ENCODE results near the gene PSMB5.
"Not testable (repeated sequence)": the region's sequence is repeated elsewhere in the genome, so short reads cannot be mapped to it uniquely, and the experiment has no call there.

Gene PSMB5

DNA sequence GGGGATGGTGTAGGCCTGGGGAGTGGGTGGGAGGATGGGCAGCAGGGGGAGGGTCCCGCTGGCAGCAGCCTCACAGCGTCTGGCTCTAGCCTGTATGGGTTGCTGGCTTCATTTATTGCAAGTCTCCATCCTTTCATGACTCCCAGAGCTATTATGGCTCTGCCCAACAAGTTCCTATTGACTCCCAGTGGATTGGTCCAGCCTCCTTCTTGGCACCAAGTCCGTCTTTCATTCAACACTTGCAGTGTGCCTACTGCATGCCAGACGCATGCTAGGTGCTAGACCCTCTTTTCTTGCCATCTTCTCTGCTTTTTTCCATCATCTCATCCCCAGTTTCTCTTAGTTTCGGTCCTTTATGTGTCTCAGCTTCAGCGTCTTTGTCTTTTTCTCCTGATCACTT, 8.4 kb upstream of the PSMB5 start:
- FAIRE-seq, result no peak

DNA sequence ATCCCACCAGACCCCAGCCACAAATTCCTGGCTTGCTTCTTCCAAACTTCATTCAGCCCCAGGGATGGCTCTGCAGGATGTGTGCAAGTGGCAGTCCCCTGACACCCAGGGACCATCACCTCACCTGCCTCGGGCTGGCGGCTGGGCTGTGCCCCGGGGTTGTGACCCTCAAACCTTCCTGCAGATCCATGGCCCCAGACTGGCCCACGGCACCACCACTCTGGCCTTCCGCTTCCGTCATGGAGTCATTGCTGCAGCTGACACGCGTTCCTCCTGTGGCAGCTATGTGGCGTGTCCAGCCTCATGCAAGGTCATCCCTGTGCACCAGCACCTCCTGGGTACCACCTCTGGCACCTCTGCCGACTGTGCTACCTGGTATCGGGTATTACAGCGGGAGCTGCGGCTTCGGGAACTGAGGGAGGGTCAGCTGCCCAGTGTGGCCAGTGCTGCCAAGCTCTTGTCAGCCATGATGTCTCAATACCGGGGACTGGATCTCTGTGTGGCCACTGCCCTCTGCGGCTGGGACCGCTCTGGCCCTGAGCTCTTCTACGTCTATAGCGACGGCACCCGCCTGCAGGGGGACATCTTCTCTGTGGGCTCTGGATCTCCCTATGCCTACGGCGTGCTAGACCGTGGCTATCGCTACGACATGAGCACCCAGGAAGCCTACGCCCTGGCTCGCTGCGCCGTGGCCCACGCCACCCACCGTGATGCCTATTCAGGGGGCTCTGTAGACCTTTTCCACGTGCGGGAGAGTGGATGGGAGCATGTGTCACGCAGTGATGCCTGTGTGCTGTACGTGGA, 7.7 kb upstream of the PSMB5 start, which contains the start of gene PSMB11:
PSMB11 (plus strand) TSS at position 51 of the 804 bp plus-strand sequence; CDS start at position 65, 14 bp downstream.
- no peak for FAIRE-seq

DNA sequence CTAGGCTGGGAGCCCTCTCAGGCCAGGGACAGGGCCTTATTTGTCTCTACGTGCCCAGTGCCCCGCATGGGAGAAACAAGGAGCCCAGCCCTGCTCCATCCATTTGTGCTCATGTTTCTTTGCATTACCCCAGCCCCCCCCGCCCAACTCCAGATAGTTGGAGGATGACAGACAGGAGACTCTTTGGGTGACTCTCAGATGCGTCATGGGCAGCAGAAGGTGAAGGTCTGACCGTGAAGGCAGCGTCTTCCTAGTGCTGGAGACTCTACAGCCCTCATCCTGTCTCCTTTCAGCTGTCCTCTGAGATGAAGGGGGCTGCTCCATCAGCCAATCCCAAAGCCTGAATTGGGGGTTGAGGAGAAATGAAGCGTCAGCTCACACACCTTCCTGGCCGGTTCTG, 7.0 kb upstream of the PSMB5 start:
- FAIRE-seq, result no peak

DNA sequence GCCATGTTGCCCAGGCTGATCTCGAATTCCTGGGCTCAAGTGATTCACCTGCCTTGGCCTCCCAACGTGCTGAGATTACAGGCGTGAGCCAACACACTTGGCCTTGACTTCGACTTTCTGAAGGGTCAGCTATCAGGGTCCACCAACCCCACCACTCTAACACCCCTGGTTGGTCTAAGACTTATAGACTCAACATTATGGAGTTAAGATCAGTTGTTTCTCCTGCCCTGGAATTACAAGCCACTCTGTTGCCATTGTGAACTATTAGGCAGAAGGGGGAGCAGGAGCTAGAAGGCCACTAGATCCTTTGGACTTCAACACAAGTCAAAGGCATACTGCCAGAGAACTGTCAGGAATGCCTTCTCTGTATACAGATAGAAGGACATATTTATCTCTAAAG, 5.4 kb upstream of the PSMB5 start:
- no peak for FAIRE-seq

DNA sequence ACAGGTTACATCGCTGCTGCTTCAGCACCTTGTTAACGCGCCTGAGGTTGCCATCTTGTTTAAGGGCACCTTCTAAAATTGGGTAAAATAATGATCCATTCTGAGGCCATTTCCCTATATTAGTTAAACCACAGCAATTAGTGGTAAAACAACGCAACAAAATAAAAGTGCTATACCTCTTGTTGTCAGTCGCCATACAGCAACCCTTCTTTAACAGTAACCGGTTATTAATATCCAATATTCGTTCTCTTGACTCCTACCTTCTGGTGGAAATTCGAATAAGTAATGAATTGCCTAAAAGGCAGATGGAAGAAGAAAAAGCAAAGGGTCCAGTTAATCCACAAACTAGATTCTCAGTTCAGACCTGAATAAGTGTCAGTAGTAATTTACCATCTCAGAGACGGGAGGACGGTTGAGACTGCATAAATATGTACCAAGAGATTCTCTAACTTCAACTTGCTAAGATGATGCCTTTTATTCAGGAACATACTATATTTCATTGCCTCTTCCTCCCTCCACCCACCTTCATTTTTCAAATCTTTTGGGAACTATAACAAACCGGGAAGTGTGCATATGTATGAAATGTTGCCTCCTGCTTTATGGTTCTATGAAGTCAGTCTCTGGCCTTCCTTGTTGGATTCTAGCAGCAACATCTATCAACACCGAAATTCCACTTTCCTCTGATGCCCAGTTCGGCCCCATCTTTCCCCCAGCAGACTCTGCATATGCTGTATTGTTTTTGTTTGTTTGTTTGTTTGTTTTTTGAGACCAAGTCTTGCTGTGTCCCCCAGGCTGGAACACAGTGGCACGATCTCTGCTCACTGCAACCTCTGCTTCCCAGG, 824 bp upstream of the PSMB5 start:
- FAIRE-seq, result no peak

DNA sequence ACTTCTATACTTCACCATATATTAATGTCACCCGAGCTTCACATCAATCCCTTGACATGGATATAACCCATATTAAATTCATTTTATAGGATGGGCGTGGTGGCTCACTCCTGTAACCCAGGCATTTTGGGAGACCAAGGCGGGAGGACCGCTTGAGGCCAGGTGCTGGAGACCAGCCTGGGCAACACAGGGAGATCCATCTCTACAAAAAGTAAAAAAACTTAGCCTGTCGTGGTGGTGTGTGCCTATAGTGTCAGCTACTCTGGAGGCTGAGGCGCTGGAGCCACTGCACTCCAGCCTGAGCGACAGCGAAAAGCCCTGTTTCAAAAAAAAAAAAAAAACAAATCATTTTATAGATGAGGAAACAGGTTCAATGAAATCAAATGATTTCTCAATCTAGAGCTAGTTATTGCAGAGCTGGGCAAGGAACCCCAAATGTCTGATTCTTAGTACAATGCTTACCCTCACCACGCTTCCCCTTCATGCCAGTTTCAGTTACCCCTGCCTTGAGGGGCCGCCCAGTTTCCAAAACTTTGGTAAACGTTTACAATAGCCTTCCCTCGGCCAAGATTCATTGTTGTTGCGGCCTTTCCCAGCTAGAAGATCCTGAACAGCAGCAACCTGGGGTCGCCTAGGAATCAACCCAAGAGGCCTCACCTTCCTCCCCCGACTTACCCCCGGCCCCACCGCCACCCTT, 751 bp downstream of the PSMB5 start:
- FAIRE-seq, result no peak

DNA sequence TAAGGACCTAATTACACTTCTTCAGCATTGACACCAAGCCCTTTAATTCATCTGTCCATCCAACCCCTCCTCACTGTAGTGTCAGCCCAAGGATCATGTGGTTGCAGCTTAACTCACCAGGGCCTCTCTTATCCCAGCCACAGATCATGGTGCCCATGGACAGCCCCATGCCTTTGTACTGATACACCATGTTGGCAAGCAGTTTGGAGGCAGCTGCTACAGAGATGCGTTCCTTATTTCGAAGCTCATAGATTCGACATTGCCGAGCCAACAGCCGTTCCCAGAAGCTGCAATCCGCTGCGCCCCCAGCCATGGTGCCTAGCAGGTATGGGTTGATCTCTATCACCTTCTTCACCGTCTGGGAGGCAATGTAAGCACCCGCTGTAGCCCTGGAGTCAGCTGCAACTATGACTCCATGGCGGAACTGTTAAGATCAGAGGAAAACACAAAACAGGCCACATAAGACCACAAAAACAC, 1.4 kb downstream of the PSMB5 start:
- no peak for FAIRE-seq

DNA sequence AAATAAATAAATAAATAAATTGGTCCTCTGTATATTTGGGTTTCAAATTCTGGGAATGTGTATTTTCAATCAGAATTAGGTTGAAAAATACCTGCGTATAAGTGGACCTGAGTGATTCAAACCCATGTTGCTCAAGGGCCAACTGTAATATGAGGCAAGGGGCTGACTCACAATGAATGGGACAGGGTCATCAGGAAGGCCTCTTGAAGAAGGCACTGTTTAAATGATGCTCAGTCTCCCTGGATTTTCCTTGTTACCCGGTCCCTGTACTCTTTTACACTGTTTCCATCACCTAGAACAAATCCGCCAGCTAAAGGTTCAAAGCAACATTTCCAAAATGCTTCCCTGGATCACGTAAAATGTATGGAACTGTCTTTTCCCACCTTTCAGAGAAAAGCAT, 3.8 kb downstream of the PSMB5 start:
- FAIRE-seq, result no peak

DNA sequence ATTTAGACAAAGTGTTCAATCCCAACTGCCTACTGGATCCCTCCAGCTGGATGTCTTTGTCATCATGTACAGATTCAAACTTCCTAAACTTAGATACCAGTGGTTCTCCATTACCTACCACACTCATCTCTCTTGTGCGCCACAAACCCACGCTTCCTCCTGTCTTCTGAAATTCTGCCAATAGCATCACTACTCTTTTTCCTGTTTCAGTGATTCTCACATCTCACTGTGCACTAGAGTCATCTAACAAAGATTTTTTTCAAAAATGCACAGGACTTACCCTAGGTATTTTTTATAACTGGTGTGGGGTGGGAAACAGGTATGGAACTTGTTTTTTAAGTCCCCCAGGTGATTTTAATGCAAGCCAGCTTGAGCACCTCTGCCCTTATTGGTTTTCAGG, 5.9 kb downstream of the PSMB5 start:
- FAIRE-seq, result no peak

DNA sequence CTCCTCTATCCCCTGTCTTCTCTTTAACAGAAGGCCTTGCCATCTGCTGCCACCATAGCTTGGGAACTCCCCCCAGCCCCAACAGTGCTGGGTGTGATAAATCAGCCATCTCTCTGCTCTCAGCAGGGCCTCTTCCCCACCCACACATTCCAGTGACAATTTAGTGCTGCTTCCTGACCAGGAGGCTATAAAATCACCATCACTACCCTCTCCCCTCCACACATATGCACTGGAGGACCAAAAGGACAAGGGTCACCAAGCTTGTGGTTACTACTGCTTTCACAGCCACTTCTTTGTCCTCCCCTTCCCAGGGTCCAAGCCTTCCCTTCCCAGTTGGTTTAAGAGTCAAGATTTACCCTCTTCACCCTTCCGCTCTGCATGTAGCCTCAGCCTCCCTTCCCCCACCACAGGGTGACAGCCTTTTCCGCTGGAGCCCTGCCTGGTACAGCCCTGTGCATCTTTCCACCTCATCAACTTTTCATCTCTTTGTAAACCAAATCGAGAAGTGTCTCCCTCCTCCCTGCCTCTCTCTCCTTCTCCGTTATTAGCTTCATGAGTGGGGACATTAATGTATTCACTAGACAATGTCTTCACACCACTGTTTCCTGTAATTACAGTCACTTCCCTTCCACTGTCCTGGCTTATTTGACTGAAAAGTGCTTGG, 9.4 kb downstream of the PSMB5 start:
- no peak for FAIRE-seq

DNA sequence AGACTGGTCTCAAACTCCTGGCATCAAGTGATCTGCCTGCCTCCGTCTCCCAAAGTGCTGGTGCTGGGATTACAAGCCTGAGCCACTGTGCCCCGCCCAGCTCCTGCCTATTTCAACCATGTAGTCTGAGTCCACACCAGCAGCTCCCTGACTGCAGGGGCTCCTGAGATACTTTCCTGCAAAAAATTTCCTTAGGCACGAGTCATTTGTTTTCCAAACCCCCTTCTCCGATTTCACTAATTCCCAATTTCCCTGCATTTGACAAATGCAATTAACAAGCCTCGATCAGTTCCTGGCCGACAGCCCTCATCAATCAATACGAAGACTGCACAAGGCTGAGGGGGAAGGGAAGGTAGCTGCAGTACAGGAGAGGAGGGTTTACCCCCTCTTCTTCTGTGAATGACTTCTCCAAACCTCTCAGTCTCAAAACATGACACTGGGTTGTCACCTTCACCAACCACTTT, 10.1 kb downstream of the PSMB5 start:
- FAIRE-seq, result no peak

DNA sequence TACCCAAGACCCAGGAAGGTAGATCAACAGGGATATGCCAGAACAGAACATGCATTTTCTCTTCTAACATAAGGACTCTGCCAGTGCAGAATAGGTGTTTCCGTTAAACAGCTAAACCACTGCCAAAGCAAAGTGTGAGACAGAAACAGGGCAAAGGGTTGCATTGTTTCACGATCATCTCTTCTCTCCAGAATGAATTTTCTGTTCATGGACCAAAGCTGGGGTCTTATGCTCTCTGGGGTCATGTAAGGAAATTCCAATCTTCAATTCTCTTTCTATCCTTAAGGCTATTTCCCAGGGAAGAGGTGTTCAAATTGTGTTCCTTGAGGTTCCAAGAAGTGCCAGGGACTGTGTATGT, 10.9 kb downstream of the PSMB5 start:
- no peak for FAIRE-seq

DNA sequence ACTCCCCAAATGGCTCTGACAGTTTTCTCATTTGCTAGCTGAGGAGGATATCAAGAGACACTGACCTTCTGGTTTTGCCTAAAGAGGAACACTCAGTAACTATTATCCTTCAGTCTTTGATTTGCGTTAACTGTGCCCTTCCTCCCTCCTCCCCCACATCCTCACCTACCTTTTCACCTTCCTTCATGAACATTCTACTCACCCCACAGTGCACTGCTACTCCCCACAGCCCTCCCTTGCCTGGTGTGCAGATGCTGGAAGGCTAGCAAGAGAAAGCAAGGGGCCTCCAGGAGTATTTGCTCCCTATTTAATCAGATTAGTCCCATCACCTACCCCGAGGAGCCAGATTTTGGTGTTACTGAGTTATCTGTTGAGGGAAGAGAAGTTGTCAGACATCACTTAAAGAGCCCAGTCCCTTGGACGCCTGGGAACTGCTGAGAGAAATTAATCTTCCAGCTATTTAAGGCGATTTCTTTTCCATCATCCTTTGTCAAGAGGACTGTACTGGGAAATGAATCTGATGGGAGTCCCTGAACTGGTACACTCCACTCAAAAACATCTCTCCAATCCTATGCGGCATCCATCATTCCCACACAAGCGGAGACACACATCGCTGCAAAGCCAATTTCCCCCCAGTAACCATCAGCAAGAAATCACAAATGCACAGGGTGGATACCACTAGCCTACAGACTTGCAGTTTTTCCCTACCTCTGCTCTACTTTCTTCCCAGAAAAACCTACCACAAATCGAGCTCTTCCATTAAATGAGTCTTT, 11.5 kb downstream of the PSMB5 start:
- no peak for FAIRE-seq

DNA sequence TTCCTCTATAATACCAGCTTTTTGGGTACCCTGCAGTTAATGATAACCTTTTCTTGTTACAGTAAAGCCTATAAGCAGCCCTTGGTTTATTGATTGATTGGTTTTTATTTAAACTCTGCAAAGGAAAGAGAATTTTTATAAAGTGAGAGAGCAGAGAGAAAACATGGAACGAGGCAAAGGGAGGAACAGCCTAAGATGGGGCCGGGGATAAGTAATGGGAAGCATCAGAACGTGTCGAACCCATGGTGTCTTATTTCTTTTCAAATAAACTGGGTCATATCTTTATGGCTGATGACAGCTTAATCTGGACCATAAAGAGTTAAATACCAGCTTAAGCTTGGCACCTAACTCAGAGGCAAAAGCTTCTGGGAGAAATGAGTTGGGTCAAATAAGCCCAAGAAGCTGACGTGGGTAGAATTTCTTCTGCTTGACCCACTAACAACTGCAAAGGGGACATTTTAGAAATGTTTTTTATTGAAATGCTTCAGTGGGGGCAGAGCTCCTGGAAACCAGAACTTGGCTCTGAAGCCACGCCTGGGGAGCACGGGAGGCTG, 12.7 kb downstream of the PSMB5 start:
- FAIRE-seq, result no peak

DNA sequence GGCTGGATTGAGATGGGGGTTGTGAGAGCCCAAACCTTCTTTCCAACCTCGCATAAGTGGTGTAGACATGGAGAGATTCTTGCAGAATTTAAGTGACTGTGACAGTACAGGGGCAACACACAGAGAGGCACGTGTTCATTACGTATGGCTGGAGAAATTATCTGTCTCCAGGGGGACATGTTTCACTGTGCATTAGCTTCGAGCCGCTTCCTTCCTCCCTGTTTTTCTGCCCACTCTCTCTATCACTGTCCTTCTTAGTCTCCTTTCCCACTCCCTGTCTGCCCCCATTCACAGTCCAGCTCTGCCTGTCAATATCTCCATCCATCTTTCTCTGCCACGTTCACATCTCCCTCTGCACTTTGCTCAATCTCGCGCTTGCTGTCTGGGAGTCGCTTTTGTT, 13.3 kb downstream of the PSMB5 start:
- FAIRE-seq, result no peak

DNA sequence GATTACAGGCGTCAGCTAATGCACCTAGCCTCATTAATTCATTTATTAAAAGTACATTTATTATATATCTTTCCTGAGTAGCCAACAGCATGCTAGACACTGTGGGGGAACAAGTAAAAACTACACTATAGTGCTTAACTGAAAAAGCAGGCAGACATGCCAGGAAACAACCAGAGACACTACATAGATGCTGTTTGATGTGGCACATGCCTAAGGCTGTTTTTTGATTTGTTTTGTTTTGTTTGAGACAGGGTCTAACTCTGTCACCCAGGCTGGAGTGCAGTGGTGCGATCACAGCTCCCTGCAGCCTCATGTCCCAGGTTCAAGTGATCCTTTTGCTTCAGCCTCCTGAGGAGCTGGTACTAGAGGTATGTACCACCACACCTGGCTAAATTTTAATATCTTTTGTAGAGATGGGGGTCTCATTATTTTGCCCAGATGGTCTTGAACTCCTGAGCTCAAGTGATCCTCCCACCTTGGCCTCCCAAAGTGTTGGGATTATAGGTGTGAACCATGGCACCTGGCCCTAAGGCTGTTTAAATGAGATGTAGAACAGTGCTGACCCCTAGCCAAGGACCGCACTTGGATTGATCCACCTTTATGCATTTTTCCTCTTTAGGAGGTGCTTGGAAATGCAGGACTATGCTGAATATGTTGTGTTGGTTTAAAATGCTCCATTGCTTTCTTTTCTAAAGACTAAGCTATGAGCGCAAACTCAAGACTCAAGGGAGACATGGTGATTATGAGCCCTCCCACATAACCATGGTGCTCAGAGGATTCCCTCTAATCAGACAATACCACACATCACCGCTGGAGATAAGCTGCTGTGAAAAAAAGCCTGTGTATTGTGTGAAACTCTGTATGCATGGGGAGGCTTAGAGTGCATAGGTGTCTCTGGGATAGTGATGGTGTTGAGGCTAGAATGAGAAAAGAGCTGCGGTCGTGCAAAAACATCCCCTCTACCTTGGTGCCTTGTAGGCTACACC, 14.3 kb downstream of the PSMB5 start:
- FAIRE-seq, result no peak

DNA sequence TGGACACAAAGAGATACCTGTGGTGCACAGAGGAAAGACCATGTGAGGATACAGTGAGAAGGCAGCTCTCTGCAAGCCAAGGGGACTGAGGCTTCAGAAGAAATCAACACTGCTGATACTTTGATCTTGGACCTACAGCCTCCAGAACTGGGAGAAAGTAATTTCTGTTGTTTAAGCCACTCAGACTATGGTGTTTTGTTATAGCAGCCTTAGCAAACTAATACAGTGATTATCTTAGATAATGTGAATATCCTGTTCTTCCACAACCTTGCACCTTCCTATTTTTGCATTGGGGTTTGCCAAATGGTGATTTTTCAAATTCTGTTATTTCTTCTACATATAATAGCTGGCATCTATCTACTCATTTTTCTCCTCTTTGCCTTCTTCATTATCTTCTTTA, 16.6 kb downstream of the PSMB5 start:
- FAIRE-seq, result no peak

DNA sequence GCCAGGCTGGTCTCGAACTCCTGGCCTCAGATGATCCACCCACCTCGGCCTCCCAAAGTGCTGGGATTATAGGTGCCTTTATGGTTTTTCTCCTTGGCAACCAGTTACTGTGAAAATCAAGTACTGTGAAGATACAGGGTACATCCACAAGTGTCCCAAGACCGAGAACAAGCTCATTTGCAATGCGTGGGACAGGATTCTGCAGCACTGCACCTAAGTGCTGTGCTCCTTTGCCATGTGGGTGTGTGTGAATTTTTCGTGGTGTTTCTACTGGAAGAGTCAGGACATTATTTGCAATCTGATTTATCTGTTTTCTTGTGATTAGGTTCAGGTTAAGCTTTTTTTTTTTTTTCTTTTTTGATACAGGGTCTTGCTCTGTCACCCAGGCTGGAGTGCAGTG, 17.6 kb downstream of the PSMB5 start:
- FAIRE-seq, result no peak

DNA sequence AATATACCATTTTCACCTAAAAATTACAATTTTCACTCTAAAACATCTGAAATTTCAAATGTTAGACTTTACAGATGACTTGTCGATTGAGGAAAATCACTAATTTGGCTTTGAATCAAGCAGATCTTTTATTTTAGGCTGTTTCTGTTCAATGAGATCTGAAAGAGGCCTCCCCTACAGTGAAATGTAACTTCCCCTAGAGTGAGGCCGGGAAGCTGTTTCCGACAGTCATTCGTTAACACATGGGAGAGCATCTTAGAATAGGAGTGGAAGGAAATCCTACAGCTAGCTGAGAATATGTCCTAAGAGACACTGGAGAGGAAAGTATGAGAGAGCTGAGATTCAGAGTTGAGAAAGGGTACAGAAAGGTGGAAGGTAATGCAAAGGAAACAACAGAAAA, 19.1 kb downstream of the PSMB5 start:
- FAIRE-seq, result no peak

DNA sequence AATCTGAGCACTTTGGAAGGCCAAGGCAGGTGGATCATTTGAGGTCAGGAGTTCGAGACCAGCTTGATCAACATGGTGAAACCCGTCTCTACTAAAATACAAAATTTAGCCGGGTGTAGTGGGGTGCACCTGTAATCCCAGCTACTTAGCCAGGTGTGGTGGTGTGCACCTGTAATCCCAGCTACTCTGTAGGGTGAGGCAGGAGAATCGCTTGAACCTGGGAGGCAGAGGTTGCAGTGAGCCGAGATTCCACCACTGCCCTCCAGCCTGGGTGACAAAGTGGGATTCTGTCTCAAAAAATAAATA, 21.0 kb downstream of the PSMB5 start:
- FAIRE-seq, result not testable (repeated sequence)

Measured in A204.1 (cell line).